ENCODE measurements around the gene ZNF565. TPM values are rescaled to one million over a fixed set of nuclear protein-coding genes. Genes with fewer than 3 reads are reported as not detected.

ZNF565 gene
- total RNA-seq, 4 donors from 2014 or later, result 3.0 to 9.2 (median 4.9) TPM

- peaks cover 0 to 3% (median 0%) of the 10 kb centered on the region in 4 donors for H3K9me3 ChIP-seq
- H3K4me3 ChIP-seq, result no peak overlapping the region
- no peaks in the 10 kb centered on the region for H3K27me3 ChIP-seq
- no peak overlapping the region for H3K27ac ChIP-seq
- TF ChIP-seq POLR2A (IDR thresholded peaks at IDR 0.05), result no peak
- TF ChIP-seq CTCF (IDR thresholded peaks at IDR 0.05), result no peak
- H3K4me1 ChIP-seq, result no peaks in the 10 kb centered on the region
- no peaks in the 10 kb centered on the region for H3K36me3 ChIP-seq
- DNase-seq, result no peak
These were observed 41.6 kb upstream of the ZNF565 start for GRCh38 chr19:36256064-36256463.

- peaks cover 0 to 3% (median 0%) of the 10 kb centered on the region in 4 donors for H3K9me3 ChIP-seq
- no peak for TF ChIP-seq CTCF (IDR thresholded peaks at IDR 0.05)
- TF ChIP-seq POLR2A (IDR thresholded peaks at IDR 0.05), result no peak
- H3K4me3 ChIP-seq, result no peak overlapping the region
- H3K27ac ChIP-seq, result no peak overlapping the region
- H3K27me3 ChIP-seq, result no peaks in the 10 kb centered on the region
- no peaks in the 10 kb centered on the region for H3K4me1 ChIP-seq
- DNase-seq, result no peak
- H3K36me3 ChIP-seq, result no peaks in the 10 kb centered on the region
These were observed 40.9 kb upstream of the ZNF565 start for GRCh38 chr19:36255316-36255715.

- Histone ChIP-seq H3K9me3 (peaks cover 0 to 3% (median 0%) of the 10 kb centered on the region in 4 donors), H3K27ac (no peak overlapping the region), H3K27me3 (no peaks in the 10 kb centered on the region), H3K4me1 (no peaks in the 10 kb centered on the region), H3K36me3 (no peaks in the 10 kb centered on the region), H3K4me3 (no peak overlapping the region)
- DNase-seq, result no peak
- no peak for TF ChIP-seq POLR2A (IDR thresholded peaks at IDR 0.05)
- TF ChIP-seq CTCF (IDR thresholded peaks at IDR 0.05), result no peak
These were observed 40.4 kb upstream of the ZNF565 start for GRCh38 chr19:36254848-36255247.

- DNase-seq, result no peak
- Histone ChIP-seq H3K36me3 (no peaks in the 10 kb centered on the region), H3K27ac (no peak overlapping the region), H3K9me3 (no peaks in the 10 kb centered on the region), H3K27me3 (no peaks in the 10 kb centered on the region), H3K4me3 (no peak overlapping the region), H3K4me1 (no peaks in the 10 kb centered on the region)
- TF ChIP-seq CTCF (IDR thresholded peaks at IDR 0.05) (no peak), POLR2A (IDR thresholded peaks at IDR 0.05) (no peak)
These were observed 37.6 kb upstream of the ZNF565 start for GRCh38 chr19:36252047-36252446.

GRCh38 chr19:36246006-36246481 is 31.6 kb upstream of the ZNF565 start:
- TF ChIP-seq POLR2A (IDR thresholded peaks at IDR 0.05), result no peak
- TF ChIP-seq CTCF (IDR thresholded peaks at IDR 0.05), result no peak
- H3K4me1 ChIP-seq, result no peaks in the 10 kb centered on the region
- no peaks in the 10 kb centered on the region for H3K36me3 ChIP-seq
- H3K4me3 ChIP-seq, result peak overlapping the region in 2 of 4 donors; percentile 16 to 26
- no peak for DNase-seq
- H3K27me3 ChIP-seq, result no peaks in the 10 kb centered on the region
- H3K27ac ChIP-seq, result no peak overlapping the region
- H3K9me3 ChIP-seq, result peaks cover 0 to 18% (median 7%) of the 10 kb centered on the region in 4 donors

Measured in Peyer's patch (tissue), 4 donors.